ENCODE results near the gene GRIPAP1.

- TF ChIP-seq, protein P1, sequence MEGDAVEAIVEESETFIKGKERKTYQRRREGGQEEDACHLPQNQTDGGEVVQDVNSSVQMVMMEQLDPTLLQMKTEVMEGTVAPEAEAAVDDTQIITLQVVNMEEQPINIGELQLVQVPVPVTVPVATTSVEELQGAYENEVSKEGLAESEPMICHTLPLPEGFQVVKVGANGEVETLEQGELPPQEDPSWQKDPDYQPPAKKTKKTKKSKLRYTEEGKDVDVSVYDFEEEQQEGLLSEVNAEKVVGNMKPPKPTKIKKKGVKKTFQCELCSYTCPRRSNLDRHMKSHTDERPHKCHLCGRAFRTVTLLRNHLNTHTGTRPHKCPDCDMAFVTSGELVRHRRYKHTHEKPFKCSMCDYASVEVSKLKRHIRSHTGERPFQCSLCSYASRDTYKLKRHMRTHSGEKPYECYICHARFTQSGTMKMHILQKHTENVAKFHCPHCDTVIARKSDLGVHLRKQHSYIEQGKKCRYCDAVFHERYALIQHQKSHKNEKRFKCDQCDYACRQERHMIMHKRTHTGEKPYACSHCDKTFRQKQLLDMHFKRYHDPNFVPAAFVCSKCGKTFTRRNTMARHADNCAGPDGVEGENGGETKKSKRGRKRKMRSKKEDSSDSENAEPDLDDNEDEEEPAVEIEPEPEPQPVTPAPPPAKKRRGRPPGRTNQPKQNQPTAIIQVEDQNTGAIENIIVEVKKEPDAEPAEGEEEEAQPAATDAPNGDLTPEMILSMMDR (IDR thresholded peaks at IDR 0.05 in 4 of 5, conservative IDR thresholded peaks at IDR 0.05 in 1 of 5) = no peak
- TF ChIP-seq POLR2A (IDR thresholded peaks at IDR 0.05) = no peak
Measured at GRCh38 chrX:48924270-48924669, 77.8 kb downstream of the GRIPAP1 start.
